ENCODE data around the gene RHBDL3.

GRCh38 chr17:32240750-32241149 lies 24.9 kb upstream of the RHBDL3 start:
- TF ChIP-seq, protein P1, sequence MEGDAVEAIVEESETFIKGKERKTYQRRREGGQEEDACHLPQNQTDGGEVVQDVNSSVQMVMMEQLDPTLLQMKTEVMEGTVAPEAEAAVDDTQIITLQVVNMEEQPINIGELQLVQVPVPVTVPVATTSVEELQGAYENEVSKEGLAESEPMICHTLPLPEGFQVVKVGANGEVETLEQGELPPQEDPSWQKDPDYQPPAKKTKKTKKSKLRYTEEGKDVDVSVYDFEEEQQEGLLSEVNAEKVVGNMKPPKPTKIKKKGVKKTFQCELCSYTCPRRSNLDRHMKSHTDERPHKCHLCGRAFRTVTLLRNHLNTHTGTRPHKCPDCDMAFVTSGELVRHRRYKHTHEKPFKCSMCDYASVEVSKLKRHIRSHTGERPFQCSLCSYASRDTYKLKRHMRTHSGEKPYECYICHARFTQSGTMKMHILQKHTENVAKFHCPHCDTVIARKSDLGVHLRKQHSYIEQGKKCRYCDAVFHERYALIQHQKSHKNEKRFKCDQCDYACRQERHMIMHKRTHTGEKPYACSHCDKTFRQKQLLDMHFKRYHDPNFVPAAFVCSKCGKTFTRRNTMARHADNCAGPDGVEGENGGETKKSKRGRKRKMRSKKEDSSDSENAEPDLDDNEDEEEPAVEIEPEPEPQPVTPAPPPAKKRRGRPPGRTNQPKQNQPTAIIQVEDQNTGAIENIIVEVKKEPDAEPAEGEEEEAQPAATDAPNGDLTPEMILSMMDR (conservative IDR thresholded peaks at IDR 0.05; ENCODE audit: low read depth, low read length) = no peak
- TF ChIP-seq EZH2 (IDR thresholded peaks at IDR 0.05; ENCODE audit: borderline replicate concordance, low read depth, low read length, poor library complexity, severe bottlenecking) = no peak

Data from A673 (cell line).